ENCODE data around the gene TFCP2L1.
A peak's percentile ranks its signal among the peaks of the same experiment; 100 is the strongest.

The TFCP2L1 gene

DNA sequence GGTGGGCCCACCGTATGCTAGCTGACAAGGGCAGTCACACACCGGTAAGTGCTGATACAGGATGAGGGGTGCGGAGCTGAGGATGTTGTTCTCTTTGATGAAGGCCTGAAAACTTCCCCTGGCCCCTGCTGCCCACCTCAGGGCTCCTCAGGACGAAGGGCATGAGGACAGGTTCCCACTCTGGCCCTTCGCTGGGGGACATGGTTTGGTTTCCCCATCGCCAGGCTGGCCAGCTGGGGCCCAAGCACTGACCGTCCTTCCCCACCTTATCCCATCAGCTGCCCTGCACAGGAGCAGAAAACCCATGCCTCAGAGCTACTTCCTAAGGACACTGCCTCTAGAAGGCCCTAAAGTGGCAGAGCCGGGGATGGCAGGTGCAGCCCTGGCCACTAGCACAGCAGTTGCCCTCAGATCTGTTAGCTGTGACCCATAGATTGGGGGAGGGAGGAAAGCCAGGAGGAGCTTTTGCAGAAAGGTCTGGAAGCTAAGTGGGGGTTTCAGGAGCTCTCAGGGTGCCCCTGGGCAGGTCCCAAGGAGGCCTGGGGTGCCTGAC lies 66.5 kb downstream of the TFCP2L1 start:
- no peak for DNase-seq

DNA sequence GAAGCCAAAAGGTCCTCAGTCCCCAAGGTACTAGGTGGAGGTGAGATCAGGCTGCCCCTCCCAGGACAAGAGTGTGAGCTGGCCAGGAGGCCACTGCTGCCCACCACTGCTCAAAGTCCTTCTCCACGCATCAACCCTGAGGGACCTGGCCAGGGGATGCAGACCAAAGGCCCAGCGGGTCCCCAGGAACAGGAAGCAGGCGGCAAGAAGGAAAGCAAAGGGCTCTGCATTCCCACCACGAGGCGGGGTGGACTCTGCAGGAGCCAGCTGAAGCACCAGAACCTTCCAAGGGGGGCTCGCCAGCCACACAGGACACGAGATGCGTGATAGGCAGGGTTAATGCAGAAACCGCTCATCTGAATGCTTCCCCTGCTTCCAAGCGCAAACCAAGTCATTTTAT lies 67.4 kb downstream of the TFCP2L1 start:
- no peak for DNase-seq

DNA sequence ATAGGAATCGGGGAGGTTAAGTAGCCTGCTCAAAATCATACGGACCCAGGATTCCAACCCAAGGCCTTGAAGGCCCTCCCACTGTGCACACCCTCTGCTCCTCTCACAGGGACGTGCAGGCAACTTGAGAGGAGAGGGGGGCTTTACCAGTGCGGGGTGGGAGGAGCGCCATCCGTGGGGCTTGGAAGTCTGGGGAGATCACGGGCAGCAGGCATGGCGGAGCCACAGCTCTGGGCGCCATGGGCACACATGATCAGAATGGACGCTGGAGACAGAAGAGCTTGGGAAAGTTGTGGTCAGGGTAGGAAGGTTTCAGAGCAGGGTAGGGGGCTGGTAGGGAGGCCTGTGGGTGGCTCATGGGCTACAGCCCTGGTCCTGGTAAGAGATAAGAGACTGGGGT lies 70.7 kb downstream of the TFCP2L1 start:
- no peak for DNase-seq

- DNase-seq = no peak
Measured at GRCh38 chr2:121213386-121213785, 71.6 kb downstream of the TFCP2L1 start.

- DNase-seq = no peak
Measured at GRCh38 chr2:121212661-121213325, 72.2 kb downstream of the TFCP2L1 start.

GRCh38 chr2:121211689-121212151 lies 73.3 kb downstream of the TFCP2L1 start:
- no peak for DNase-seq

DNA sequence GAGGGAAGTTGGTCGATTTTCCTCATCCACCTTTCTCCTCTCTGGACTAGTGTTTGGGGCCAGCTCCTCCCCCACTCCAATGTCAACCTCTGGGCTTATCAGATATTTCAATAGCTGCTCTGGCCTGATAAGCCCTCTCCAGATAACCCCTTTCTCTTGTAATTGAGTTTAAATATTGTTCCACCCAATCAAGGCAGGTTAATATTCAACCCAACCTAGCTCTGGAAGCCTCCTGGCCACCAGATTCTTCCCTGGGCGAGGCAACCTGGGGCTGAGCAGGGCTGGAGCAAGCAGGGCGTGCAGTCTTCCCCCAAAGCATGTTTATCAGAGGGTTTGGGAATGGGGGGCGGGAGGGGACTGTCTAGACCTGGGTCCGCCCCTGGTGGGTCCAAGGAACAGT lies 73.8 kb downstream of the TFCP2L1 start:
- DNase-seq = no peak

DNA sequence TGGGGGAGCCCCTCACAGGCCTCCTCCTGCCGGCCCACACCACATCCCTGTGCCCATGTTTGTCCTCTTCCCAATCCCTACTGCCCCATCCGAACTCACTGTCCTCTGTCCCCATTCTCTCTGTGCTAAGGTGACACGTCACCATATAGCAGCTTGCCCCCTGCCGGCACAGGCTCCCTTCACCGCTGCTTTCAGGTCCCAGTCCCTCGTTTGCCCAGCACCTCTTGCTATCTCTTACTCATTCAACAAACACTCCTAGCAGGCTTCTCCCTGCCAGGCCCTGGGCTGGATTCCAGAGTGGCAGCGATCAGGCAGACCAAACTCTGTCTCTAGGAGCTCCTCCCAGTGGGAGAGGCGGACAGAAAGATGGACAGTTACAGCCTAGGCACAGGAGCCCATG lies 74.3 kb downstream of the TFCP2L1 start:
- no peak for DNase-seq

DNA sequence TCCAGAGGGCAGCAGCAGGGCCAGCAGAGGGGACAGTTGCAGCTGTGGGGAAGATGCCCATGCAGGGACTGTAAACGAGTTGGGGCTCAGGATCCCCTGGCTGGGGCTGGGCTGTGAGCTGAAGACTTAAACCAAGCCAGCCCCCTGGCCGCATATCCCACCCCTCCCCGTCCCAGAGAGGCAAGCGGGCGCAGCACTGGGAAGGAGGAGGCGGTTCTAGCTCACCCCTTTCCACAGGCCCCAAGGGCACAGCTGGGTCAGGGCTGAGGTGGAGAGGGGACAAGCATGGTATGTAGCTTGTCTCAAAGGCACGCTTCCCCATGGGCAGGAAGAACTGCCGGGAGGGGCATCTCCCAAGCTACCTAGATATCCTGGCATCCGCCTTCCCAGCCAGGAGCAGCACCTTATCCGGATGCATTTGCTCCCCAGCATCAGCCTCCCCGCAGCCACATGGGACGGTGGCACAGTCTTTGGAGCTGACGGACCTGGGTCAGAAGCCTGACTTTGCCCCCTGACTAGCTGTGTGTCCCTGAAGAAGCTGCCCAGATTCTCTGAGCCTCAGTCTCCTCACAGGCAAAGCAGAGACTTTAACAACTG lies 75.9 kb downstream of the TFCP2L1 start:
- DNase-seq = no peak

DNA sequence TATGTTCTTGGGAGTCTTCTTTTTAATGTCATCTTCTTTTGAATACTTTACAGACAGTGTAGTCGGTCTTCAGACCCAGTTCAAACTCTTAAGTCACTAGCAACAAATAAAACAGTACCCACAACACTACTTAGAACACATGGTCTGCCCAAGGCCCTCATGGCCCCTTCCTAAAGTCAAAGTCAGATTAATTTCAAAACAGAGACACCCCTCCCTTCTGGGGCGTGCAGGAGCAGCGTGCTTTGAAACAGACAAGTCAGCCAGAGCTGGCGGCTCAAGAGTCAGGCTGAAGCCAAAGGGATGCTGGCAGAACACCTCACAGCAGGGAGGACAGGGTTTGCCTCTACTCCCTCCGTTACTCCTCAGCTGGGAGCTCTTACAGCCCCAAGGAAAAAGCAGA lies 77.5 kb downstream of the TFCP2L1 start:
- DNase-seq = no peak

DNA sequence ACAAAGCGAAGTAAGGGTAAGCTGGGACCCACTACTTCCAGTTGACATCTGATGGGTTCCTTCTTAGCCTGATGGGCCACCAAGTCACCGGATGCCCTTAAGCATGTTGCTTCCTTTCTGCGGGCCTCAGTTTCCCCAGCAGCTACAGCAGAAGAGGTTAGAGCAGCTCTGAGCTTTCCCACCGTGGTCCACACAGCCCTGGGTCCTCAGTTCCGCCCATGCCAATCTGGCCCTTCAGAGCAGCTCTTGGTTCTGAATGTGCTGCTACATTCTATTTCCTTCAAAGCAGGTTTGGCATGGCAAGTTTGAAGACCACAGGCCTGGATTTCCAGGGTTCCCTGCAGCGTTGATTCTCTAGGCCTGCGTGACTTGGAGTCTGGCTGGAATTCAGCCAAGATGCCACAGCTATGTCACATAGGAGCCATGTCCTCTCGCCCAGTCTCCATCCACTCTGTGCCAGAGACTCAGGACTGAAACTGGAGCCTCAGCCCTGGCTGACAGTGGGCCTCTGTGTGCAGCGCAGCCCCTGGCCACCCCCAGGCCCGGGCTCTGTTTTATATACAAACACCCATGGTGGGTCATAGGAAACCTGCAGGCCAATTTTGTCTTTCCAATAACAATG lies 79.6 kb downstream of the TFCP2L1 start:
- no peak for DNase-seq

- peak; percentile 22 to 35 (median 35) for DNase-seq
Measured at GRCh38 chr2:121203591-121204249, 81.3 kb downstream of the TFCP2L1 start.

DNA sequence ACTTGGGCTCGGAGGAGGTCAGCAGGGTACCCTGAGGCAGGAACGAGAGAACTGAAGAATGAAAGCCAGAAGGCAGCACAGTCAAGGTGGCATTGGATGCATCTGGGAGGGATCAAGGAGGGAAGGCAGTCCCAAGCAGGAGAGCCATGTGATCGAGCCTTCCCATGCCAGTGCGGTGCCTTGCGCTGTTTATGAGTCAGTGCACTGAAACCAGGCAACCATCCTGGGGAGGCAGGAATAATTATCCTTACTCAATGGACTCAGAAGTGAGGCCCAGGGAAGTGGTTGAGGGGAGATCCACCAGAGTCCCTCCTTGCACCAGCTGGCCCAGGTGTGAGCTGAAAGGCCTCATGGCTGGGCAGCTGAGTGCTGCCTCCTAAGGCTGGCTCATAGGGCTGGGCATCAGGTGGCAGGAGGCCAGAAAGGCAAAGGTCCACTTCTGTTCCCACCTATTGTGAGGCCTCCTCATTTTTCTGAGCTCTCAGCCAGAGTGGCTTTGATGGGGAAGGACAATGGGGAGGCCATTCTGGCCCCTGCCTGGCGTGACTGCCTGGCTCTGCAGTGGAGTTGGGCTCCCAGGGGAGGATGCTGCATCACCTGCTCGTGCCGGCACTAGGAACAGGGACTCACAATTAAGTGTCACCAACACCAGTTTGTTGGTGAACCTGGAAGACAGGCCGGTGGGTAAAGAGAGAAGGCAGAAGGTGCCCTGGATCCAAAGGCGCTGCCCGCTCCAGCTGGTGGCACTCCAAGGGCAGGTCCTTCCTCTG lies 82.3 kb downstream of the TFCP2L1 start:
- no peak for DNase-seq

DNA sequence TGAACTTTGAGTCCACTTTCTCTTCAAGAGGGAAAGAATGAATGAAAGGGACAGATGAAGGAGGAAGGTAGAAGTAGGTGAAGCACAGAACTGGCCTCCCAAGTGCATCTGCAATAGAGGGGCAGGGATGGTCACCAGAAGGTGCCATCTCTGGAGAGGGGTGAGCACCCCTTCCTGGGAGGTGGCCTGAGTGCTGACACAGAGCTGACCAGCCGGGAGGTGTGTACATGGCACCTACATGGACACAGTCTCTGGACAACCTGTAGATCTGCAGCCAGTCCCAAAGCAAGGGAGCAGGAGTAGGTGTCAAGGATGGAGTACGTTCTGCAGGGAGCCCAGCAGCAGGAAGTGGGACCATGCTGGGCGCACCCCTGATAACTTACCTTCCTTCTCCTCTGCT lies 83.2 kb downstream of the TFCP2L1 start:
- no peak for DNase-seq

GRCh38 chr2:121200419-121201315 lies 84.3 kb downstream of the TFCP2L1 start:
- no peak for DNase-seq

DNA sequence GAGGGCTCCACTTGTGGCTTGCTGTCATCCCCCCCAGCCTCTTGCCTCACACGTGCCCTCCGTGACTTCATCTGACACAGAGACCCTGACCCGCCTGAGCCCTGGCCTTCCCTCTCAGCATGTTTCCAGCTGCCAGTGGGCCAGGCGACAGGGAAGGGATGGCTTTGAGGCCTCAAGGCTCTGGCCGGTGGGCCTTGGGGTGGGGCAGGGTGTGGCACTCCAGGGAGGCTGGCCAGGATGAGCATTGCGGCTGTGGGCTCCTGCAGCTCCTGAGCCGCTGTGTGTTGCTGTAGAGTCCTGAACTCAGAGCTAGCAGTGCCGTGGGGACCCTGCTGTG lies 85.0 kb downstream of the TFCP2L1 start:
- no peak for DNase-seq

- no peak for DNase-seq
Measured at GRCh38 chr2:121199281-121200010, 85.6 kb downstream of the TFCP2L1 start.

GRCh38 chr2:121197369-121198091 lies 87.5 kb downstream of the TFCP2L1 start:
- DNase-seq = peak; percentile 94 to 96 (median 95)

DNA sequence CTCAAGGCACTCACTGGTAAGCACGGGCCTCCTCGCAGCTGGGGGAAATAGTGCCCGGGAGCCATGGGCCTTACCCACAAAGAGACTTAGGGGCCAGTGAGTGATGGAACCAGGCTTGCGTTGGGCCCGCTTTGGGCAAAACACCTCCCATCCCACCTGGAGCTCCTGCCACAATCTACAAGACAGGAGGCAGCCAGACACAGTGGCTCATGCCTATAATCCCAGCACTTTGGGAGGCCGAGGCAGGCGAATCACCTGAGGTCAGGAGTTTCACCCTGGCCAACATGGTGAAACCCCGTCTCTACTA lies 88.2 kb downstream of the TFCP2L1 start:
- no peak for DNase-seq

GRCh38 chr2:121196132-121196848 lies 88.7 kb downstream of the TFCP2L1 start:
- DNase-seq = no peak
